Loucy (cell line): Measurements from ENCODE around the gene GLRB.
"Not testable (repeated sequence)": the region's sequence is repeated elsewhere in the genome, so short reads cannot be mapped to it uniquely, and the experiment has no call there.

Source experiments
- H2AFZ ChIP-seq: fragments of 200-600 bp; sonication (generic); 2 replicates; pipeline ENCODE4 v1.6.0; 2016; ENCODE audit warnings: antibody characterized with exemption, mild to moderate bottlenecking, low read length, moderate library complexity
- H3F3A ChIP-seq: fragments of 200-600 bp; 2 replicates; pipeline ENCODE4 v1.6.0; 2016; ENCODE audit warnings: antibody characterized with exemption, low read depth, mild to moderate bottlenecking
- H3K27me3 ChIP-seq: fragments of 200-600 bp; sonication (generic); 2 replicates; pipeline ENCODE4 v1.6.1; 2014; ENCODE audit warnings: low read length, mild to moderate bottlenecking; ENCODE audit not compliant: insufficient read depth, poor library complexity, severe bottlenecking
- H3K36me3 ChIP-seq: fragments of 200-600 bp; sonication (generic); 2 replicates; pipeline ENCODE4 v1.6.1; 2016; ENCODE audit warnings: low read length; ENCODE audit not compliant: insufficient read depth
- H3K4me1 ChIP-seq: fragments of 200-600 bp; sonication (generic); 2 replicates; pipeline ENCODE4 v1.5.1; 2014; ENCODE audit warnings: low read length, mild to moderate bottlenecking; ENCODE audit not compliant: insufficient read depth, poor library complexity, severe bottlenecking
- H3K4me2 ChIP-seq: fragments of 200-600 bp; sonication (generic); 2 replicates; pipeline ENCODE4 v1.6.0; 2014; ENCODE audit warnings: antibody characterized with exemption, low read length, low read depth, mild to moderate bottlenecking; ENCODE audit not compliant: poor library complexity, severe bottlenecking
- H3K4me3 ChIP-seq: fragments of 200-600 bp; sonication (generic); 2 replicates; pipeline ENCODE4 v1.5.1; 2014; ENCODE audit warnings: low read length, mild to moderate bottlenecking, mixed read lengths; ENCODE audit not compliant: poor library complexity, severe bottlenecking
- H3K79me2 ChIP-seq: fragments of 200-600 bp; sonication (generic); 2 replicates; pipeline ENCODE4 v1.6.1; 2014; ENCODE audit warnings: low read length; ENCODE audit not compliant: insufficient read depth
- H3K9ac ChIP-seq: fragments of 200-600 bp; sonication (generic); 2 replicates; pipeline ENCODE4 v1.6.0; 2014; ENCODE audit warnings: mild to moderate bottlenecking, low read depth, low read length, moderate library complexity; ENCODE audit not compliant: poor library complexity, severe bottlenecking
- H3K9me2 ChIP-seq: fragments of 200-600 bp; sonication (generic); replicated peaks from 2 replicates; pipeline ENCODE4 v1.6.1; 2016; ENCODE audit warnings: low read depth, low read length, mixed read lengths
- H3K9me3 ChIP-seq: fragments of 200-600 bp; sonication (generic); 2 replicates; pipeline ENCODE4 v1.6.1; 2014; ENCODE audit warnings: mild to moderate bottlenecking, antibody characterized with exemption, low read length, low read depth; ENCODE audit not compliant: insufficient read depth
- H4K20me1 ChIP-seq: fragments of 200-600 bp; sonication (generic); 2 replicates; pipeline ENCODE4 v1.6.0; 2014; ENCODE audit warnings: antibody characterized with exemption, low read length, mild to moderate bottlenecking; ENCODE audit not compliant: insufficient read depth, poor library complexity, severe bottlenecking
- EZH2phosphoT487 ChIP-seq: fragments of 200-600 bp; IDR thresholded peaks from 2 replicates; pipeline ENCODE4 v1.6.1; 2018; ENCODE audit warnings: antibody characterized with exemption, mild to moderate bottlenecking, moderate library complexity, borderline replicate concordance
- TF ChIP-seq, protein P1 (sequence below): fragments of 200-600 bp; sonication (generic); conservative IDR thresholded peaks from 2 replicates; pipeline ENCODE4 v1.5.1; 2014; ENCODE audit warnings: mild to moderate bottlenecking, antibody characterized with exemption, low read length

GLRB gene

GRCh38 chr4:157050561-157050960 is 25.4 kb upstream of the GLRB start:
- Histone ChIP-seq H2AFZ (no peak overlapping the region), H3K9me3 (no peaks in the 10 kb centered on the region), H3F3A (no peaks in the 10 kb centered on the region), H3K79me2 (no peaks in the 10 kb centered on the region), H3K4me3 (no peak overlapping the region), H4K20me1 (no peaks in the 10 kb centered on the region), H3K27me3 (no peaks in the 10 kb centered on the region), H3K4me1 (no peaks in the 10 kb centered on the region), H3K36me3 (no peaks in the 10 kb centered on the region), H3K9ac (no peak overlapping the region), H3K9me2 (no peaks in the 10 kb centered on the region), H3K4me2 (no peak overlapping the region)
- TF ChIP-seq EZH2phosphoT487, result no peak
- TF ChIP-seq, protein P1, sequence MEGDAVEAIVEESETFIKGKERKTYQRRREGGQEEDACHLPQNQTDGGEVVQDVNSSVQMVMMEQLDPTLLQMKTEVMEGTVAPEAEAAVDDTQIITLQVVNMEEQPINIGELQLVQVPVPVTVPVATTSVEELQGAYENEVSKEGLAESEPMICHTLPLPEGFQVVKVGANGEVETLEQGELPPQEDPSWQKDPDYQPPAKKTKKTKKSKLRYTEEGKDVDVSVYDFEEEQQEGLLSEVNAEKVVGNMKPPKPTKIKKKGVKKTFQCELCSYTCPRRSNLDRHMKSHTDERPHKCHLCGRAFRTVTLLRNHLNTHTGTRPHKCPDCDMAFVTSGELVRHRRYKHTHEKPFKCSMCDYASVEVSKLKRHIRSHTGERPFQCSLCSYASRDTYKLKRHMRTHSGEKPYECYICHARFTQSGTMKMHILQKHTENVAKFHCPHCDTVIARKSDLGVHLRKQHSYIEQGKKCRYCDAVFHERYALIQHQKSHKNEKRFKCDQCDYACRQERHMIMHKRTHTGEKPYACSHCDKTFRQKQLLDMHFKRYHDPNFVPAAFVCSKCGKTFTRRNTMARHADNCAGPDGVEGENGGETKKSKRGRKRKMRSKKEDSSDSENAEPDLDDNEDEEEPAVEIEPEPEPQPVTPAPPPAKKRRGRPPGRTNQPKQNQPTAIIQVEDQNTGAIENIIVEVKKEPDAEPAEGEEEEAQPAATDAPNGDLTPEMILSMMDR, result no peak

GRCh38 chr4:157052429-157053040 is 23.4 kb upstream of the GLRB start:
- Histone ChIP-seq H3K9me3 (no peaks in the 10 kb centered on the region), H2AFZ (no peak overlapping the region), H3K4me3 (no peak overlapping the region), H3F3A (no peaks in the 10 kb centered on the region), H3K27me3 (no peaks in the 10 kb centered on the region), H3K9me2 (no peaks in the 10 kb centered on the region), H4K20me1 (no peaks in the 10 kb centered on the region), H3K9ac (no peak overlapping the region), H3K36me3 (no peaks in the 10 kb centered on the region), H3K4me1 (no peaks in the 10 kb centered on the region), H3K4me2 (no peak overlapping the region), H3K79me2 (no peaks in the 10 kb centered on the region)
- TF ChIP-seq, protein P1, result no peak
- TF ChIP-seq EZH2phosphoT487, result no peak

DNA sequence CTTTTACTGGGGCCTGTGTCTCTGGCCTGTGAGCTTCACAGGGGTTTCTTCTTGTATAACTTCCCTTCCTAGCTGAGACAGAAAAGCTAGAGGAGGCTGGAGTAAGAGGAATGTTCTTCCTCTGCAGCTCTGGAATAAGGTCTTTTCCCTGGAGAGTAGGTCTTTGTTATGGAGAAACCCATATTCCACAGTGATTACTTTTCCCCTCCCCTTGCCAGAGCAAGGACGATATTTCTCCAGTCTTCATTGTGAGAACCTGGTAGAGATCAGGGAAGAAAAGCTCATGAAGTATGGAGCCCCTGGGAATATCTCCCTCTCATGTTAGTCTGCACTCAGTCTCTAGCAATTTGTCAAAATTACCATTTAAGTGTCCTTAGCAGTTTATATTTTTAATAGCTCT is 18.7 kb upstream of the GLRB start:
- Histone ChIP-seq H3F3A (no peaks in the 10 kb centered on the region), H3K9me3 (no peaks in the 10 kb centered on the region), H3K36me3 (no peaks in the 10 kb centered on the region), H2AFZ (no peak overlapping the region), H3K4me1 (no peaks in the 10 kb centered on the region), H3K27me3 (no peaks in the 10 kb centered on the region), H4K20me1 (no peaks in the 10 kb centered on the region), H3K9me2 (no peaks in the 10 kb centered on the region), H3K79me2 (no peaks in the 10 kb centered on the region), H3K4me2 (no peak overlapping the region), H3K9ac (no peak overlapping the region), H3K4me3 (no peak overlapping the region)
- TF ChIP-seq EZH2phosphoT487, result no peak
- TF ChIP-seq, protein P1, result no peak

- not testable (repeated sequence) for H3K4me1 ChIP-seq, H2AFZ ChIP-seq, H3K79me2 ChIP-seq, H3K9me3 ChIP-seq, H3K36me3 ChIP-seq, H3K9ac ChIP-seq, H3K4me3 ChIP-seq, H3K27me3 ChIP-seq, H3F3A ChIP-seq, H4K20me1 ChIP-seq, H3K4me2 ChIP-seq, H3K9me2 ChIP-seq
These were observed 17.1 kb upstream of the GLRB start for GRCh38 chr4:157058899-157059298.
